Effector CD8-positive, alpha-beta T cell (primary cell): ENCODE measurements around the gene HMGCL.
"Not testable (repeated sequence)": the region's sequence is repeated elsewhere in the genome, so short reads cannot be mapped to it uniquely, and the experiment has no call there.

Source experiments
- DNase-seq: peaks from one replicate; lab custom pipeline; 2025; lab: John Stamatoyannopoulos, UW

The HMGCL gene

GRCh38 chr1:23798662-23799142 lies 26.5 kb downstream of the HMGCL start:
- no peak for DNase-seq

GRCh38 chr1:23797478-23798448 lies 27.5 kb downstream of the HMGCL start:
- no peak for DNase-seq

DNA sequence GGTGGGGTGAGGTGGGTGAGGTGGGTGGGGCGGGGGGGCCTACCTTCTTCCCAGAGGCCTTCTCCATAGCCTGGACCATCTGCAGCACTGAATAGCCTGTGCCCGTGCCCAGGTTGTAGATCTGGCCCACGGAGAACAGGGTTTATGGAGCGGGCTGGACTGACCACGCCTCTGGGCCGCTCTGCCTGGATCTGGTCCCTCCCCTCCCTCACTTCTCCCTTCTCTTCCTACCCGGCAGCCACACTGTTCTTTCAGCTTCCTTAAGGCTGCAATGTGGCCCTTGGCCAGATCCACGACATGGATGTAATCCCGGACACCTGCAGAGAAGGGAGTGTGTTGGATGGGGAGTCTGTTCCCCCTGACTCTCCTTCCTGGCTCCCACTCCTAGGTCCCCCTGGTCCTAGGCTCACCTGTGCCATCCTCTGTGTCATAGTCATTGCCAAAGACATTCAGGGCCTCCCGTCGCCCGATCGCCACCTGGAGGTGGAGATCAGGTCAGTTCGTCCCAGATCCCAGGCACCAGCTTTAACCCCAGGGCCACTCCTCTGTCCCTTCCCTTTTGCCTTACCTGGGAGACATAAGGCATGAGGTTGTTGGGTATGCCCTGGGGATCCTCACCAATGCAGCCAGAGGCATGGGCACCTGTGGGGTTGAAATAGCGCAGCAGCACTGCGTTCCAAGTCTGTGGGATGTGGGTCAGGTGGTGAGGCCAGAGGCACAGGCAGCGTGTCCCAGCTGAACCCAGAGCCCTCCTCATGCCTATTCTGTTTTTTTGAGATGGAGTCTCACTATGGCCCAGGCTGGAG lies 28.6 kb downstream of the HMGCL start:
- DNase-seq = no peak

GRCh38 chr1:23795676-23796465 lies 29.4 kb downstream of the HMGCL start:
- no peak for DNase-seq

DNA sequence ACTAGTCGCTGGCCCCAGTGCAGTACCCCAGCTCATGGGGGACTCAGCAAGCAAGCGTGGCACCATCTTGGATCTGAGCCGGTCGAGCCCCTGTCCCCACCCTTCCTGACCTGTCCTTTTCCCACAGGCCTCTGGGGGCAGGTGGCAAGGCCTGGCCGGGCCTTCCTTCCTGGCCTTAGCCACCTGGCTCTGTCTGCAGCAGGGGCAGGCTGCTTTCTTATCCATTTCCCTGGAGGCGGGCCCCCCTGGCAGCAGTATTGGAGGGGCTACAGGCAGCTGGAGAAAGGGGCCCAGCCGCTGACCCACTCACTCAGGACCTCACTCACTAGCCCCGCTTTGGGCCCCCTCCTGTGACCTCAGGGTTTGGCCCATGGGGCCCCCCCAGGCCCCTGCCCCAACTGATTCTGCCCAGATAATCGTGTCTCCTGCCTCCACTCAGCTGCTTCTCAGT lies 30.5 kb downstream of the HMGCL start:
- DNase-seq = not testable (repeated sequence)

- no peak for DNase-seq
Observed at GRCh38 chr1:23793861-23794731, 31.1 kb downstream of the HMGCL start.

- peak; percentile 30 for DNase-seq
Observed at GRCh38 chr1:23793018-23793781, 32.0 kb downstream of the HMGCL start.

GRCh38 chr1:23792151-23792945 lies 32.9 kb downstream of the HMGCL start:
- DNase-seq = no peak

DNA sequence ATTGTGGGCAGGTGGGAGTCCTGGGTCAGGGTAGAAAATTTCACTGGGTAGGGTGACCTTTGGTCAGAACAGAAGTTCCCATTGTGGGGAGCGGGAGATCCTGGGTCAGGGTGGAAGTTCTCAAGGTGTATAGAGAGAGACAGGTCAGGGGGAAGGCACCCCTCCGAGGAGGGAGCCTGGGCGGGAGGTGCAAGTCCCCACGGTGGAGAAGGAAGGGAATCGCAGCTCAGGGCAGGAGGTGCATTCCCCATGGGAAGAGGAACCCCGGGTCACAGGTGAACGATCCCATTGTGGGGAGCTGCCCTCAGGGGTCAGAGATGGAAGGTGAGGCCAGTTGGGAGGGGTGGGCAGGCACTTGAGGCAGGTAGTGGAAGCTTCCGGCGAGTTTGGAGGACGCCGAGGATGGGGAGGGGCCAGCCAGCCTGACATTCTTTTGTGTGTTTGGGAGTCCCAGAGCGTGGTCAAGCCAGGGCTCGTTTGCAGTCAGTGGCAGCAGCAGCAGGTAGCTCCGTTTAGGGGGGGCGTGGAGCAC lies 33.6 kb downstream of the HMGCL start:
- DNase-seq = peak; percentile 21

DNA sequence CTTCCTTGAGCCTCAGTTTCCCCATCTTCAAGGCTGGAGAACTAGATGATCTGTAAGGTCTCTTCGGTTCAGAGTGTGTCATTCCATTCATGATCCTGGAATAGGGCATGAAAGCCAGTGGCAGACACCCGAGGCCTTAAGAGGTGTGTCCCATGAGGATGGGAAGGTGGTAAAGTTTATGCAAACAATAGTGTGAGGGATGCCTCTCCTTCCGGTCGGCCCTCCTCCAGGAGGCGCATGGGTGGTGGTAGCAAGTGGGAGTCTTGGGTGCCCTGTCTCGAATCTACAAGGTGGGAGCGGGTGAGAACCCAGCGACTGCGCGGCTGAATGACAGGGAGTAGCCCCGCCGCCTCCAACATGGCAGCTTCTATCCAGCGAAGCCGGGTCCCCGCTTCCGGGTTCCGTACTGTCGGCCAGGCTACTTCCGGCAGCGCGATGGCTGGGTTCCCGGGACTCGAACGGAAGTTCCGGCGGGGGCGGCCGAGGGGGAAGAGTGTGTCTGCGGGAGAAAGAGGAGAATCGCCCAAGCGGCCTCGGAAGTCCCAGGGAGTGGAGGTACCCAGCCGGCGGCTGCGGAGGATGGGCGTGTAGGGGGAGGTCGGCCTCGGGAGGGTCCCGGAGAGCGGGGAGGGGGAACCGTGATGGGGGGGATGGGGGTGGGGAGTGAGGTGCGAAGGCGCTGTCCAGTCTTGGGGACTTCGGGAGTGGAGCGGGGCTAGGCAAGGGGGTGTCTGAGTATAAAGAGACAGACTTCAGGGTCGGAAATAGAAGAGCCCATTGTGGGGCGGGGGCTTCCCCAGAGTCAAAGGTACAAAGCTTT lies 34.3 kb downstream of the HMGCL start, which contains the start of gene LYPLA2:
Gene LYPLA2, plus strand, starts transcription at position 450 of the 820 bp plus-strand sequence. CDS start 1,538 bp downstream, outside the sequence.
- peak; percentile 76 for DNase-seq

GRCh38 chr1:23788695-23789094 lies 36.5 kb downstream of the HMGCL start:
- no peak for DNase-seq

GRCh38 chr1:23787701-23788100 lies 37.5 kb downstream of the HMGCL start:
- DNase-seq = no peak

- no peak for DNase-seq
Observed at GRCh38 chr1:23784846-23785245, 40.4 kb downstream of the HMGCL start.

- not testable (repeated sequence) for DNase-seq
Observed at GRCh38 chr1:23783141-23783540, 42.1 kb downstream of the HMGCL start.

GRCh38 chr1:23779826-23780371 lies 45.3 kb downstream of the HMGCL start:
- no peak for DNase-seq

DNA sequence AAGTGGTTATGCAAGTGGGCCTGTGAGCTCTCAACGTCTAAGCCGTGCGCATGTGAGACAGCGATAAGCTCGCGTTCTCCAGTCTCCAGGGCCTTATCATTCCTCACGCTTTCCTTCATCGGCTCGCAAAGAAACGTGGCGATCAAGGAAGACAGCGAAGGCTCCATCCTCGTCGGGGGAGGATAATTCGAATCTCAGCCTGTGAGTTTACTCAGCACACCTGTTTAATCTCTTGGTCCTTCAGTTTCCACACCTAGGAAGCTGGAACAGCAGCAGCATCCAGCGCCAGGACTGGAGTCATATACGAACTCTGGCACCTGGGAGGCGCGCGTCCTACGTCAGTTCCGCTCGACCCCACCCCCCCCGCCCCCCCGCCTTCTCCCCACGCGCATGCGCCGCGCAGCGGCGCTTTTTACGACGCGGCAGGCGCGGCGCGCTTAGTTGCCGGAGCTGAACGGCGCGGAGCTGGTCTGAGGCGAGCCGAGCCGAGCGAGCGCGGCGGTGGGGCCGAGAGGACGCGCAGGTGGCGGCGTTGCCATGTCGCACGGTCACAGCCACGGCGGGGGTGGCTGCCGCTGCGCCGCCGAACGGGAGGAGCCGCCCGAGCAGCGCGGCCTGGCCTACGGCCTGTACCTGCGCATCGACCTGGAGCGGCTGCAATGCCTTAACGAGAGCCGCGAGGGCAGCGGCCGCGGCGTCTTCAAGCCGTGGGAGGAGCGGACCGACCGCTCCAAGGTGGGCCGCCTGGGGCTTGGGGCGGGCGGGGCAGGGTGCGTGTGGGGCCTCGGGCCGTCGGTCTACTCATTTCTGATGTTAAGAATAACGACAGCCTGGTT lies 47.0 kb downstream of the HMGCL start, which contains the start of gene PITHD1:
Gene PITHD1, plus strand, starts transcription at position 440 of the 836 bp plus-strand sequence. Its CDS starts 98 bp downstream, at position 538.
- peak; percentile 69 for DNase-seq
